Measurements from ENCODE around the gene PLPPR4. TPM values are rescaled to one million over a fixed set of nuclear protein-coding genes. Genes with fewer than 3 reads are reported as not detected.

Gene PLPPR4
- total RNA-seq, 4 donors from 2014 or later = 0.66 to 3.9 (median 2.8) TPM

DNA sequence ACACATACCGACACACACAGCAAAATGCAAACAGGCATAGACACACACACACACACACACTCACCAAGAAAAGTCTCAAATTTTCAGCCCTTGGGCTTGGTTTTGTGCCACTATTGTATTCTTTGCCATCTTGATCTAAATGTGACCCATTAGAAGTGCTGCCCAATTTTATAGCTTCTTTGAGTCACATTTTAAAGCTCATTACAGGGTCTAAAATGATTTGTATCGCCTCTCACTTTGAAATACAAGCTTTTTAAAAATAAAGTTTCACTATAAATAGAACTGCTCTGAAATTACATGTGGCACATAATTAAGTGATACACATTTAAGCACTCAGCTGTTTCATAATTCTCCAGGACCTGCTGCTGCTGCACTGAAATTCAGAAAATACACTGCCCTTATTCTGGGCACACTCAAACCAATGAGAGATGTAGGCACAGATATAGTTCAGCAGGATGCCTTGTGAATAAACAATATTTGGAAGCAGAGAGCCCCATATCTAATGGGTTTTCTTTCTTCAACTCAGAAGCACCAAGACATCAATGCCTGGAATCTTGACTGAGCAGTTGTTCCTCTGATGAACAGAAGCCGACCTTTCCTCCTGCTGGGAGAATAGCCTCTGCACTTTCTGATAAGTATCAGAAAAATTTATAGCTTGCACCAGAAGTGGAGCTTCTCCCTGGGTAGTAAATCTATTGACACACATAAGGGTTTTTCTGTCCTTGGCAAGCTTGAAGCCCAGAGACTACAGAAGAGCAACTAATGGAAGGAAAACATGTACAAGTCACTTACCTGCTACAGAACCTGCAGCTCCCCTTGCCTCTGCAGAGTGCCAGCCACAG is 37.0 kb upstream of the PLPPR4 start:
- Histone ChIP-seq H3K27me3 (no peaks in the 10 kb centered on the region), H3K4me1 (no peaks in the 10 kb centered on the region), H3K9me3 (no peaks in the 10 kb centered on the region), H3K27ac (no peak overlapping the region), H3K36me3 (no peaks in the 10 kb centered on the region), H3K4me3 (no peak overlapping the region)
- 54 to 62% methylated on average over 3 of the region's 3 CpGs for WGBS, 2 donors
- no peak for TF ChIP-seq POLR2A (IDR thresholded peaks at IDR 0.05)
- no peak for TF ChIP-seq EP300 (IDR thresholded peaks at IDR 0.05)
- no peak for TF ChIP-seq CTCF (IDR thresholded peaks at IDR 0.05)
- no peak for DNase-seq (ENCODE audit: low spot score in 2 of 2)

DNA sequence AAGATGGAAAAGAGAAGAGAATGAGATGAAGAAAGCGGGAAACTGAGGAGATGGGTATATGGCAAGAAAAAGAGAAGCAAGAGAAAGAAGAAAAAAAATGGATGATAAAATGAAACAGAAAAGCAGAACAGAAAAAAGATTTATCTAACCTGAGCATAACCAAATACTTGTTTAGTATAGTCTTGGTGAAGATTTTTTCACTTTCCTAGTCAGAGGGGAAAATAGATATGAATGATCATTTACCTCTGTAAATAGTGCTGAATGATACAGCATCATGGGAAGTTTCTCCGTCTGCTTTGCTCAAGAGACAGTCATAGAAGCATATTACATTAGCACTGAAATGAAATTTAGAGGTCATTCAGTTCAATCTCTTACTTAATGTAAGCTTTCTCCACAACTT is 36.1 kb upstream of the PLPPR4 start:
- WGBS, 2 donors = 37 to 83% methylated on average over 1 to 2 of the region's 2 CpGs
- DNase-seq (ENCODE audit: low spot score in 2 of 2) = no peak

DNA sequence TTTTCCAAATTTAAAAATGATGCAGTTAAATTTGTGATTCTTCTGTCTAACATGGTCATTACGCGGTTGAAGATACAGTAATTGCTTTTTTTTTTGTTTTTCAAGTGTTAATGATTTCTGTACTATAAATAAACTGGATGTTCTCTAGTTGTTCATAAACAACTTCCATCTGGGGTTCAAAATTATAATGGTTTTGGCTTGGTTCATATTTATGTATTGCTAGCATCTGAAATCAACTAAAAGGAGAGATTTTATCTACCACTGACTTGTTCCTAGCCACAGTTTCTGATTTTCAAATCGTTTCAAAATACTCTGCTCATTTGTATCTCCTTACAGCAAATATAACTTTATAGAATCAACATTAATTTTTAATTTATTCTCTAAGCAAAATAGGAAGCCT is 35.2 kb upstream of the PLPPR4 start:
- Histone ChIP-seq H3K4me3 (no peak overlapping the region), H3K36me3 (no peaks in the 10 kb centered on the region), H3K27ac (no peak overlapping the region), H3K4me1 (no peaks in the 10 kb centered on the region), H3K9me3 (no peaks in the 10 kb centered on the region), H3K27me3 (no peaks in the 10 kb centered on the region)
- TF ChIP-seq EP300 (IDR thresholded peaks at IDR 0.05) = no peak
- no peak for TF ChIP-seq CTCF (IDR thresholded peaks at IDR 0.05)
- no peak for TF ChIP-seq POLR2A (IDR thresholded peaks at IDR 0.05)
- 82 to 86% methylated on average over 3 of the region's 3 CpGs for WGBS, 2 donors
- DNase-seq (ENCODE audit: low spot score in 2 of 2) = no peak

More for the DNA sequence above, 36.1 kb upstream of the PLPPR4 start:
- H3K27ac ChIP-seq = no peak overlapping the region
- H3K4me3 ChIP-seq = no peak overlapping the region
- no peak for TF ChIP-seq CTCF (IDR thresholded peaks at IDR 0.05)
- TF ChIP-seq EP300 (IDR thresholded peaks at IDR 0.05) = no peak
- TF ChIP-seq POLR2A (IDR thresholded peaks at IDR 0.05) = no peak
- no peaks in the 10 kb centered on the region for H3K9me3 ChIP-seq
- H3K4me1 ChIP-seq = no peaks in the 10 kb centered on the region
- H3K36me3 ChIP-seq = no peaks in the 10 kb centered on the region
- no peaks in the 10 kb centered on the region for H3K27me3 ChIP-seq

GRCh38 chr1:99230695-99231094 is 33.6 kb upstream of the PLPPR4 start:
- Histone ChIP-seq H3K9me3 (no peaks in the 10 kb centered on the region), H3K27me3 (no peaks in the 10 kb centered on the region), H3K4me3 (no peak overlapping the region), H3K27ac (no peak overlapping the region), H3K4me1 (no peaks in the 10 kb centered on the region), H3K36me3 (no peaks in the 10 kb centered on the region)
- TF ChIP-seq POLR2A (IDR thresholded peaks at IDR 0.05) (no peak), EP300 (IDR thresholded peaks at IDR 0.05) (no peak), CTCF (IDR thresholded peaks at IDR 0.05) (no peak)
- DNase-seq (ENCODE audit: low spot score in 2 of 2) = no peak

DNA sequence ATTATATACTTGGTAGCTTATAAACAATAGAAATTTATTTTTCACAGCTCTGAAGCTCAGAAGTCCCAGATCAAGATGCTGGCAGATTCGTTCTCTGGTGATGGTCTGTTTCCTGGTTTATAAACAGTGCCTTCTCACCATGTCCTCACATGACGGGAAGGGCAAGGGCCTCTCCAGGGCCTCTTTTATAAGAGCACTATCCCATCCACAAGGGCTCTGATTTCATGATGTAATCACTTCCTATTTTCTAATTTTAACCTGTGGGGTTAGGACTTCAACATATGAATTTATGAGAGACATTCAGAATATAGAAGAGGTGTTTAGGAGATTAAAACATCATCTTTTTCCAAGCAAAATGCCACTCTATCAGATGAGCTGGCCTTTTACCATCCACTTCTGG is 32.1 kb upstream of the PLPPR4 start:
- Histone ChIP-seq H3K27ac (no peak overlapping the region), H3K27me3 (no peaks in the 10 kb centered on the region), H3K9me3 (no peaks in the 10 kb centered on the region), H3K4me3 (no peak overlapping the region), H3K4me1 (no peaks in the 10 kb centered on the region), H3K36me3 (no peaks in the 10 kb centered on the region)
- TF ChIP-seq POLR2A (IDR thresholded peaks at IDR 0.05) (no peak), CTCF (IDR thresholded peaks at IDR 0.05) (no peak), EP300 (IDR thresholded peaks at IDR 0.05) (no peak)
- no peak for DNase-seq (ENCODE audit: low spot score in 2 of 2)
- WGBS, 2 donors = 51 to 67% methylated on average over 2 of the region's 2 CpGs
